Measurements from ENCODE around the gene CNRIP1. TPM values are rescaled to one million over a fixed set of nuclear protein-coding genes. Genes with fewer than 3 reads are reported as not detected.

Gene CNRIP1
- total RNA-seq, 1 experiment from 2014 or later, result not detected

GRCh38 chr2:68252400-68253218, 67.1 kb downstream of the CNRIP1 start, which contains the start of gene PPP3R1 (continued):
- TF ChIP-seq CTCF (IDR thresholded peaks at IDR 0.05 in 2 of 3, conservative IDR thresholded peaks at IDR 0.05 in 1 of 3; ENCODE audit: borderline replicate concordance in 1 of 3, insufficient read depth in 1 of 3, low read depth in 2 of 3, low read length in 2 of 3), result no peak
- peak; percentile 28 for TF ChIP-seq YY1 (IDR thresholded peaks at IDR 0.05; ENCODE audit: extremely low read depth, insufficient replicate concordance, low read depth, low read length)
- peak; percentile 89 for TF ChIP-seq SIN3A (IDR thresholded peaks at IDR 0.05; ENCODE audit: low read depth)
- no peak for TF ChIP-seq ZBTB33 (IDR thresholded peaks at IDR 0.05; ENCODE audit: extremely low read depth, insufficient replicate concordance, low read length)
- no peak for TF ChIP-seq RAD21 (IDR thresholded peaks at IDR 0.05; ENCODE audit: low read depth)
- TF ChIP-seq ZFX (IDR thresholded peaks at IDR 0.05), result no peak; the same call in 1 of the 2 replicates
- TF ChIP-seq ATF3 (IDR thresholded peaks at IDR 0.05), result no peak
- no peak for TF ChIP-seq TCF7L2 (IDR thresholded peaks at IDR 0.05; ENCODE audit: borderline replicate concordance, extremely low read depth, insufficient read depth, insufficient read length)
- peak; percentile 96 for TF ChIP-seq POLR2AphosphoS5 (IDR thresholded peaks at IDR 0.05; ENCODE audit: low read depth, low read length)
- no peak for TF ChIP-seq EZH2 (IDR thresholded peaks at IDR 0.05)
- peak; percentile 83 for TF ChIP-seq EGR1 (IDR thresholded peaks at IDR 0.05; ENCODE audit: low read depth)
- no peak for TF ChIP-seq FOSL1 (IDR thresholded peaks at IDR 0.05; ENCODE audit: low read depth)
- no peak for TF ChIP-seq SRF (IDR thresholded peaks at IDR 0.05; ENCODE audit: low read depth)
- no peak; the same call in 1 of the 2 replicates for TF ChIP-seq CEBPB (IDR thresholded peaks at IDR 0.05; ENCODE audit: low read depth)
